ENCODE measurements around the gene SLC50A1.

Gene SLC50A1

GRCh38 chr1:155172732-155173477, 37.3 kb downstream of the SLC50A1 start, which contains the start of gene KRTCAP2:
KRTCAP2 (minus strand) TSS chr1:155173304; CDS start chr1:155173224, 80 bp downstream.
- peak; percentile 97 for DNase-seq

GRCh38 chr1:155173478-155174323, 38.0 kb downstream of the SLC50A1 start, which contains the start of gene TRIM46:
TRIM46 (plus strand) TSS chr1:155173849; CDS start chr1:155173967, 118 bp downstream.
- DNase-seq = peak; percentile 73

- peak; percentile 62 for DNase-seq
Observed at GRCh38 chr1:155174324-155175280, 39.0 kb downstream of the SLC50A1 start.

- DNase-seq = no peak
Observed at GRCh38 chr1:155175281-155175926, 39.8 kb downstream of the SLC50A1 start.

- no peak for DNase-seq
Observed at GRCh38 chr1:155175927-155176371, 40.3 kb downstream of the SLC50A1 start.

- DNase-seq = peak; percentile 79
Observed at GRCh38 chr1:155176544-155177071, 41.0 kb downstream of the SLC50A1 start.

- DNase-seq = no peak
Observed at GRCh38 chr1:155177192-155177917, 41.7 kb downstream of the SLC50A1 start.

- DNase-seq = no peak
Observed at GRCh38 chr1:155177918-155178281, 42.2 kb downstream of the SLC50A1 start.

- DNase-seq = no peak
Observed at GRCh38 chr1:155178441-155179111, 42.9 kb downstream of the SLC50A1 start.

- DNase-seq = no peak
Observed at GRCh38 chr1:155179112-155180031, 43.7 kb downstream of the SLC50A1 start.

- no peak for DNase-seq
Observed at GRCh38 chr1:155181371-155182051, 45.9 kb downstream of the SLC50A1 start.

- no peak for DNase-seq
Observed at GRCh38 chr1:155182052-155182550, 46.4 kb downstream of the SLC50A1 start.

- no peak for DNase-seq
Observed at GRCh38 chr1:155183775-155184221, 48.1 kb downstream of the SLC50A1 start.

GRCh38 chr1:155184351-155184811, 48.7 kb downstream of the SLC50A1 start:
- DNase-seq = no peak

GRCh38 chr1:155184835-155185782, 49.5 kb downstream of the SLC50A1 start:
- peak; percentile 66 for DNase-seq

- no peak for DNase-seq
Observed at GRCh38 chr1:155185783-155186066, 50.1 kb downstream of the SLC50A1 start.

GRCh38 chr1:155186067-155186793, 50.6 kb downstream of the SLC50A1 start:
- DNase-seq = no peak

All from CD4-positive, alpha-beta T cell treated with Interleukin-15 for 1 hour (primary cell).